Activated naive CD4-positive, alpha-beta T cell treated with anti-CD3 and anti-CD28 coated beads, Interleukin-2, amount 10 ng/mL, durations not matched to agents 7 days and 5 days (primary cell): ENCODE measurements around the gene PLEKHM2.
"Not testable (repeated sequence)": the region's sequence is repeated elsewhere in the genome, so short reads cannot be mapped to it uniquely, and the experiment has no call there.

Source experiments
- CTCF ChIA-PET: fragments of 350-600 bp; sonication (Branson Sonifier 250); formaldehyde crosslinking; loops from one replicate; lab custom pipeline; 2021; ENCODE audit warnings: antibody characterized with exemption; lab: Charles Lee
- DNase-seq: peaks from one replicate; pipeline ENCODE4 v3.0.0-alpha.2; 2020
- H3K27ac Mint-ChIP-seq: one replicate; pipeline ENCODE4 v1.8.0; 2021; ENCODE audit warnings: mild to moderate bottlenecking, moderate library complexity, mixed read lengths
- H3K27me3 Mint-ChIP-seq: one replicate; pipeline ENCODE4 v1.8.0; 2021; ENCODE audit warnings: mild to moderate bottlenecking, mixed read lengths
- H3K36me3 Mint-ChIP-seq: one replicate; pipeline ENCODE4 v1.8.0; 2021; ENCODE audit warnings: mixed read lengths
- H3K4me1 Mint-ChIP-seq: one replicate; pipeline ENCODE4 v1.8.0; 2021; ENCODE audit warnings: mixed read lengths
- H3K4me3 Mint-ChIP-seq: one replicate; pipeline ENCODE4 v1.8.0; 2021; ENCODE audit warnings: mild to moderate bottlenecking, moderate library complexity, mixed read lengths
- H3K9me3 Mint-ChIP-seq: one replicate; pipeline ENCODE4 v1.8.0; 2021; ENCODE audit warnings: mixed read lengths

Gene PLEKHM2, protein sequence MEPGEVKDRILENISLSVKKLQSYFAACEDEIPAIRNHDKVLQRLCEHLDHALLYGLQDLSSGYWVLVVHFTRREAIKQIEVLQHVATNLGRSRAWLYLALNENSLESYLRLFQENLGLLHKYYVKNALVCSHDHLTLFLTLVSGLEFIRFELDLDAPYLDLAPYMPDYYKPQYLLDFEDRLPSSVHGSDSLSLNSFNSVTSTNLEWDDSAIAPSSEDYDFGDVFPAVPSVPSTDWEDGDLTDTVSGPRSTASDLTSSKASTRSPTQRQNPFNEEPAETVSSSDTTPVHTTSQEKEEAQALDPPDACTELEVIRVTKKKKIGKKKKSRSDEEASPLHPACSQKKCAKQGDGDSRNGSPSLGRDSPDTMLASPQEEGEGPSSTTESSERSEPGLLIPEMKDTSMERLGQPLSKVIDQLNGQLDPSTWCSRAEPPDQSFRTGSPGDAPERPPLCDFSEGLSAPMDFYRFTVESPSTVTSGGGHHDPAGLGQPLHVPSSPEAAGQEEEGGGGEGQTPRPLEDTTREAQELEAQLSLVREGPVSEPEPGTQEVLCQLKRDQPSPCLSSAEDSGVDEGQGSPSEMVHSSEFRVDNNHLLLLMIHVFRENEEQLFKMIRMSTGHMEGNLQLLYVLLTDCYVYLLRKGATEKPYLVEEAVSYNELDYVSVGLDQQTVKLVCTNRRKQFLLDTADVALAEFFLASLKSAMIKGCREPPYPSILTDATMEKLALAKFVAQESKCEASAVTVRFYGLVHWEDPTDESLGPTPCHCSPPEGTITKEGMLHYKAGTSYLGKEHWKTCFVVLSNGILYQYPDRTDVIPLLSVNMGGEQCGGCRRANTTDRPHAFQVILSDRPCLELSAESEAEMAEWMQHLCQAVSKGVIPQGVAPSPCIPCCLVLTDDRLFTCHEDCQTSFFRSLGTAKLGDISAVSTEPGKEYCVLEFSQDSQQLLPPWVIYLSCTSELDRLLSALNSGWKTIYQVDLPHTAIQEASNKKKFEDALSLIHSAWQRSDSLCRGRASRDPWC

DNA sequence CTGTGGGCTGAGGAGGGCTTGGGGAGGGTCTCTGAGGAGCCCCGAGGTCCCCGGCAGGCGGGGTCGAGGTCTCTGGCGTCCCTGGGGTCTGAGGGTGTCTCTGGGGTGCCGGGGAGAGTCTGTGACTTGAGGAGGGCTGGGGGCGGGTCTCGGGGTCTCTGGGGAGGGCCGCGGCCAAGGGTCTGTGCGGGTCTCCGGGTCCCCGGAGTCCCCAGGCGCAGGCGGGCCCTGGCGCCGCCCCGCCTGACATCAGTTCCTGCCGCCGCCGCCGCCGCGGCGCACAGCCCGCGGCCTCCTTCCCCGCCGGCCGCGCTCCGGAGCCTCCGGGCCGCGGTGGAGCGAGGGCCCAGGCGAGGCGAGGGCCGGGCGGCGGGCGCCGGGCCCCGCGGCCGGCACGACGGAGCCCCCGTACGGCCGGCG, at the start of gene PLEKHM2:
PLEKHM2 (plus strand) TSS at position 279 of the 420 bp plus-strand sequence. CDS start 239 bp downstream, outside the sequence.
- peaks cover 32% of the 10 kb centered on the region for H3K4me1 Mint-ChIP-seq
- H3K9me3 Mint-ChIP-seq: no peaks in the 10 kb centered on the region
- peak within 1 kb of the TSS; percentile 80 for H3K4me3 Mint-ChIP-seq
- CTCF ChIA-PET: no interaction called here
- DNase-seq: peak; percentile 63
- H3K27me3 Mint-ChIP-seq: peaks cover 10% of the 10 kb centered on the region
- peaks cover 19% of the 10 kb centered on the region for H3K36me3 Mint-ChIP-seq
- H3K27ac Mint-ChIP-seq: peak within 1 kb of the TSS; percentile 93

DNA sequence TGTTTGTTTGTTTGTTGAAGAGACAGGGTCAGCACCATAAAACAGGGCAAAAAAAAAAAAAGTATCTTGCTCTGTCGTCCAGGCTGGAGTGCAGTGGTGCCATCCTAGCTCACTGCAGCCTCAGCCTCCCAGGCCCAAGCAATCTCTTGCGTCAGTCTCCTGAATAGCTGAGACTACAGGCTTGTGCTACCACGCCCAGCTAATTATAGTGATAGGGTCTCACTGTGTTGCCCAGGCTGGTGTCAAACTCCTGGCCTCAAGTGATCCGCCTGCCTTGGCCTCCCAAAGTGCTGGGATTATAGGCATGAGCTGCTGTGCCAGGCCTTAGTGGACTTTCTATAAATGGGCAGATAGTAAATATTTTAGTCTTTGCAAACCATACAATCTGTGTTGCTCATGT, 47.7 kb upstream of the PLEKHM2 start:
- Mint-ChIP-seq H3K27ac (no peak overlapping the region), H3K36me3 (peaks cover 59% of the 10 kb centered on the region)

DNA sequence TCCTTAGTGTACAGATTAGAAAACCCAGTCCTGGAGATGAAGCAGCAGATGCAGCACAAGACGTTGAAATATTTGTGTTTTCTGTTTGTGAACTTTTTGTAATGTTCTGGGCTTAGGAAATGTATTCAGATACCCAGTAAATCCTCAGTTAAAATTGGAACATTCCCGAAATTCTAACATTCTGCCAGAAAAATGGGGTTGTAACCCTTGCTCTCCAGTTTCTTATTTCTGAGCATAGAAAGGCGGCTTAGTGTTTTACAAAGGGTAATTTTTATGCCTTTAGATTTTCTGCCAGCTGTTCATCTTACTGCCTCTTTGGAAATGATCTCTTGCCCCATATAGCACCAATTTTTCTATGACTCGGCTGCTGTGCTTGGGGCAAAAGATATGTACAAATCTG, 46.3 kb upstream of the PLEKHM2 start:
- no peak for DNase-seq
- no peak overlapping the region for H3K27ac Mint-ChIP-seq
- no peak overlapping the region for H3K4me3 Mint-ChIP-seq
- no peaks in the 10 kb centered on the region for H3K4me1 Mint-ChIP-seq
- no peaks in the 10 kb centered on the region for H3K27me3 Mint-ChIP-seq
- peaks cover 60% of the 10 kb centered on the region for H3K36me3 Mint-ChIP-seq
- CTCF ChIA-PET: no interaction called here
- H3K9me3 Mint-ChIP-seq: no peaks in the 10 kb centered on the region

More for the DNA sequence above, 47.7 kb upstream of the PLEKHM2 start:
- no peaks in the 10 kb centered on the region for H3K4me1 Mint-ChIP-seq
- H3K4me3 Mint-ChIP-seq: no peak overlapping the region
- CTCF ChIA-PET: no interaction called here
- no peaks in the 10 kb centered on the region for H3K9me3 Mint-ChIP-seq
- no peaks in the 10 kb centered on the region for H3K27me3 Mint-ChIP-seq
- no peak for DNase-seq

DNA sequence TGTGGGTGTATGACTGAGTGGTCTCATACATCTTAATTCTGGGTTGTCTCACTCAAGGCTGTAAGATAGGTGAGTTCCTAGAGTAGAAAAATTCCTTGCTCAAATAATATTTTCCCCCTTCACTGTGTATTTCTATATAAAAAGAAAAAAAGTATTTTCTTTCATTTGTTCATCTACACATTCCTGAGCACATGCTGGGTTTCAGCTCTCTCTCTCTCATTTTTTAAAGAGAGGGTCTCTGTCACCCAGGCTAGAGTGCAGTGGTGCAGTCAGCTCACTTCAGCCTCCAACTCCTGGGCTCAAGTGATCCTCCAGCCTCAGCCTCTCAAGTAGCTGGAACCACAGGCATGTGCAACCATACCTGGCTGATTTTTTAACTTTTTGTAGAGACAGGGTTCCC, 44.9 kb upstream of the PLEKHM2 start:
- CTCF ChIA-PET: no interaction called here
- no peaks in the 10 kb centered on the region for H3K27me3 Mint-ChIP-seq
- no peak overlapping the region for H3K4me3 Mint-ChIP-seq
- DNase-seq: no peak
- no peaks in the 10 kb centered on the region for H3K9me3 Mint-ChIP-seq
- no peaks in the 10 kb centered on the region for H3K4me1 Mint-ChIP-seq
- no peak overlapping the region for H3K27ac Mint-ChIP-seq
- peaks cover 60% of the 10 kb centered on the region for H3K36me3 Mint-ChIP-seq

DNA sequence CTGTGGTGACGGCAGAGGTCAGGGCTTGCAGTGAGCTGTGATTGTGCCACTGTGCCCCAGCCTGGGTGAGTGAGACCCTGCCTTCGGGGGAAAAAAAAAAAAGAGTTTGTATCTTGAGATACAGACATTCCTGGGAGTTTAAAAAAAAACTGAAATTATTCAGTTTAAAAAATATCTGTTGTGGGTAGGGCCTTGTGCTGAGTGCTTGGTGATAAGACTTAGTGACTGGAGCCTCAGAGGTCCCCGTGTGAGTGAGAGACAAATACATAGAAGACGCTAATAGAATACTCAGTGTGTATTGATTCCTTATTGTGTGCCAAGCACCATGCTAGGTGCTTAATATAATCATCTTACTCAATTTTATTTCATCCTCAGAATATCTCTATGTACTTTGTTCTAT, 44.2 kb upstream of the PLEKHM2 start:
- no peak for DNase-seq
- H3K27ac Mint-ChIP-seq: no peak overlapping the region
- CTCF ChIA-PET: no interaction called here
- peaks cover 58% of the 10 kb centered on the region for H3K36me3 Mint-ChIP-seq
- H3K9me3 Mint-ChIP-seq: no peaks in the 10 kb centered on the region
- H3K4me1 Mint-ChIP-seq: no peaks in the 10 kb centered on the region
- H3K4me3 Mint-ChIP-seq: no peak overlapping the region
- no peaks in the 10 kb centered on the region for H3K27me3 Mint-ChIP-seq

DNA sequence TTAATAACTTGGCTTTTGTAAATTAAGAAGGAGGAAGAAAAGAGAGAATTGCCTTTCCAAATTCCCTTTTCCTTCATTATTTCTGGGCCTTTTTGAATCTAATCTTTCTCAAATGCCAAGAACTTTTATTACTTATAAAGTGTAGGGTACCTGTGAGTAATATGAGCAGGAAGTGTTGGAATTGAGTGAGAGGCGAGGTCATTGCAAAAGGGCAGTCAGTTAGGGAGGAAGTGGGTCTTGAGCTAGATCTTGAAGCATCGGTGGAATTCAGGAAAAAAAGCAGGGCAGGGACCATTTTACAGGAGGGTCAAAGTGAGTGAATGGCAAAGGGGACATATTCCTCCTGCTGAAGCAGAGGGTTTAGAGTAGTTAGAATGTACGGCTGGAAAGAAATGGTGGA, 43.5 kb upstream of the PLEKHM2 start:
- Mint-ChIP-seq H3K4me1 (no peaks in the 10 kb centered on the region), H3K4me3 (no peak overlapping the region), H3K27ac (no peak overlapping the region), H3K27me3 (no peaks in the 10 kb centered on the region), H3K9me3 (no peaks in the 10 kb centered on the region), H3K36me3 (peaks cover 60% of the 10 kb centered on the region)
- CTCF ChIA-PET: no interaction called here
- DNase-seq: no peak

DNA sequence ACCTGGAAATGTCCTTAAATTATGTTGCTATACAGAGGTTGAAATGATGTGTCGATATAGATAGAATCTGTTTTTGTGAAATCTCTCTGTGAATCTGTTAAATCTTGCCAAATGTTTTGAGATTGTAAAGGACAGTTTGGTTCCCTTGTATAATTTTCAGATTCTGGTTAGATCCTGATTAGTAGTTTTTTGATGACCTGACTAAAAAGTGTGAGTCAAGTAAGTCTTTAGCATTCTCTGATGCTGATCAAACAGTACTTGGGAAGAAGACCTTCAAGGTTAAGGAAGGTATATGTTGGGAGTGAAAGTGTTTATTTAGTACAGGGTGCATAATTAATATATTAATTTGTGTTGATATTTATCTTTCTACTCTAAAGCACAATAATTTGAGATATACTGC, 34.2 kb upstream of the PLEKHM2 start:
- Mint-ChIP-seq H3K27ac (no peak overlapping the region), H3K27me3 (no peaks in the 10 kb centered on the region)
- CTCF ChIA-PET: no interaction called here

DNA sequence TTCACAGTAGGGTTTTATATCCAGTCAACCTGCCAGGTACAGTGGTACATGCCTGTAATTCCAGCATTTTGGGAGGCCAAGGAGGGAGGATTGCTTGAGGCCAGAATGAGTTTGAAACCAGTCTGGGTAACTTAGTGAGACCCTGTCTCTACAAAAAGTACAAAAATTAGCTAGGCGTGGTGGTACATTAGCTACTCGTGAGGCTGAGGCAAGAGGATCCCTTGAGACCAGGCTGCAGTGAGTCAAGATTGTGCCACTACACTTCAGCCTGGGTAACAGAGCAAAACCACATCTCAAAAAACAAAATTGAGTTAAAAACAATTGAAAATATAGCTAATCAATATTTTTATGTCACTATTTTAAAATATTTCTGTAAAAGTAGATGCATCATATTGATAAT, 33.7 kb upstream of the PLEKHM2 start:
- no peaks in the 10 kb centered on the region for H3K9me3 Mint-ChIP-seq
- peaks cover 35% of the 10 kb centered on the region for H3K36me3 Mint-ChIP-seq
- DNase-seq: no peak
- H3K4me1 Mint-ChIP-seq: no peaks in the 10 kb centered on the region
- no peaks in the 10 kb centered on the region for H3K27me3 Mint-ChIP-seq
- no peak overlapping the region for H3K4me3 Mint-ChIP-seq
- CTCF ChIA-PET: no interaction called here
- no peak overlapping the region for H3K27ac Mint-ChIP-seq

More for the DNA sequence above, 34.2 kb upstream of the PLEKHM2 start:
- no peaks in the 10 kb centered on the region for H3K4me1 Mint-ChIP-seq
- DNase-seq: no peak
- H3K9me3 Mint-ChIP-seq: no peaks in the 10 kb centered on the region
- peaks cover 38% of the 10 kb centered on the region for H3K36me3 Mint-ChIP-seq
- no peak overlapping the region for H3K4me3 Mint-ChIP-seq

DNA sequence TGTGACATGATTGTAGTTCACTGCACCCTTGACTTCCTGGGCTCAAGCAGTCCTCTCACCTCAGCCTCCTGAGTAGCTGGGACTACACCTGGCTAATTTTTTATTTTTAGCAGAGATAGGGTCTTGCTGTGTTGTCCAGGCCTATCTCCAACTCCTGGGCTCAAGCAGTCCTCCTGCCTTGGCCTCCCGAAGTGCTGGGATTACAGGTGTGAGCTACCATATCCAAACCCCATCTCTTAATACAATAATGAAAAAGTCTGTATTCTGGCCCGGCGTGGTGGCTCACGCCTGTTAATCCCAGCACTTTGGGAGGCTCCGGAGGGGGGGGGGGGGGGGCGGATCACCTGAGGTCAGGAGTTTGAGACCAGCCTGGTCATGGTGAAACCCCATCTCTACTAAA, 32.0 kb upstream of the PLEKHM2 start:
- H3K4me1 Mint-ChIP-seq, H3K9me3 Mint-ChIP-seq, H3K27ac Mint-ChIP-seq, DNase-seq, H3K4me3 Mint-ChIP-seq, H3K27me3 Mint-ChIP-seq, CTCF ChIA-PET: not testable (repeated sequence)
- H3K36me3 Mint-ChIP-seq: peaks cover 36% of the 10 kb centered on the region

DNA sequence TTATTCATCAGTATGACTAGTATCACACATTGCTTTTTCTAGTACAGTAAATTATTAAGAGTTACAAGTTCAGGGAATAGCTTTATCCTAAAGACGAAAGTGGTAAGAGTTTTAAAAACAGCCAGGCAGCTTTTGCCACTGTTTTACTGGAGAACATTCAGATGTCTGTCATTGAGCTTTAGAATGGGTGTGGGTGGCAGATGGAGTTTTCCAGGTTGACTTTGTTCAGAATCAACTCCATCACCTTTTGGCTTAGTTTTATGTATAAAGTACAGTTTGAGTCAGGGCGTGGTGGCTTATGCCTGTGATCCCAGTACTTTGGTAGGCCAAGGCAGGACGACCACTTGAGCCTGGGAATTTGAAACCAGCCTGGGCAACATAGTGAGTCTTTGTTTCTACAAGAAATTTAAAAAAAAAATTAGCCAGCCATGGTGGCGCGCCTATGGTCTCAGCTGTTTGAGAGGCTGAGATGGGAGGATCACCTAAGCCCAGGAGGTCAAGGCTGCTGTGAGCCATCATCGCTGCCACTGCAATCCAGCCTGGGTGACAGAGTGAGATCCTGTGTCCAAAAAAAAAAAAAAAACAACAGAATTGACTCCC, 29.9 kb upstream of the PLEKHM2 start:
- Mint-ChIP-seq H3K4me3 (no peak overlapping the region), H3K4me1 (peaks cover 3% of the 10 kb centered on the region), H3K27me3 (no peaks in the 10 kb centered on the region), H3K9me3 (no peaks in the 10 kb centered on the region), H3K36me3 (peaks cover 37% of the 10 kb centered on the region), H3K27ac (no peak overlapping the region)
- CTCF ChIA-PET: interaction anchor here (0.7 kb wide), 1 partner anchor 11 kb away, joined by 3 read pairs; no protein-coding TSS in a partner anchor
- DNase-seq: no peak

DNA sequence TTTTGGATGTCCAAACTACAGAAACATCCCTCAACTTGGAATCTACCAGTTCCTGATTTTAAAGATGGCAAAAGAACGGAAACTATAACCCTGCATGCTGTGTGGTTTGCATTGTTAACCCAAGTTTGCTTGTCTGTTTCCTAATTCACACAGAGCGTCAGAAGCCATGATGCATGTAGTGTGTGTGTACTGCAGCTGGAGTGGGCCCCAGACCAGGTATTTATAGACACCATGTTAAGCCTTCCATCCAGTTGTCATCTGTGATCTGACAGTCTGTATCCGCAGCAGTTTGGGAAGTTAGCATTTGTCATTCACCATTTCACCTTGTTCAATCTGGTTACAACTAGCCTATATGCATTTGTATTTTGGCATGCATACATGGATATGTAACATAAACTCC, 27.7 kb upstream of the PLEKHM2 start:
- no peak for DNase-seq
- Mint-ChIP-seq H3K9me3 (no peaks in the 10 kb centered on the region), H3K27me3 (no peaks in the 10 kb centered on the region), H3K4me1 (peaks cover 3% of the 10 kb centered on the region), H3K36me3 (peaks cover 53% of the 10 kb centered on the region), H3K27ac (no peak overlapping the region), H3K4me3 (no peak overlapping the region)
- CTCF ChIA-PET: interaction anchor here (0.7 to 0.9 kb wide), 2 partner anchors 13 to 167 kb away, joined by 3 read pairs; no protein-coding TSS in a partner anchor

DNA sequence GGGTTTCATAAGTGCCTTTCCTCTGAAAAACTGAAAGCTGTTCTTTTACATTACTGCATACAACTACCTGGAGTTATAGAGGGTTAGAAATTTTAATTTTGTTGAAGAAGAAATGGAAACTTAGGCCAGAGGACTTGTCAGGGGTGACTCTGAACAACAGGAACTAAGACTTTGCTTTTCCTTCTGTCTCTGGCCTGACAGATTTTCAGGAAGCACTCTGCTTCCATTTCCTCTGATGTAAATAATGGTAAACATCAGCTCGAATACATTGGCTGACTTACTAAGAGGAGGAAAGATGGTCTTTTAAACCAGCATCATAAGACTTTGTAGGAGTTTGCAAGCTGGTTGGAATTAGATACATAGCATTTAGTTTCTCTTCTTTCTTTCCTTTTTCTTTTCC, 27.1 kb upstream of the PLEKHM2 start:
- CTCF ChIA-PET: interaction anchor here (0.7 to 0.9 kb wide), 2 partner anchors 12 to 167 kb away, joined by 3 read pairs; no protein-coding TSS in a partner anchor

DNA sequence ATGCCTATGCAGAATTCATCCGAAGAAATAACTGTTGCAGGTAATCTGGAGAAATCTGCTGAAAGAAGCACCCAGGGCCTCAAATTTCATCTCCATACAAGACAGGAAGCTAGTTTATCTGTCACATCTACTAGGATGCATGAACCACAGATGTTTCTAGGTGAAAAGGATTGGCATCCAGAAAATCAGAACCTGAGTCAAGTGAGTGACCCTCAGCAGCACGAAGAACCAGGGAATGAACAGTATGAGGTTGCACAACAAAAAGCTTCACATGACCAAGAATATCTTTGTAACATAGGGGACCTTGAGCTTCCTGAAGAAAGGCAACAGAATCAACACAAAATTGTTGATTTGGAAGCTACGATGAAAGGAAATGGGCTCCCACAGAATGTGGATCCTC, 24.0 kb upstream of the PLEKHM2 start:
- peaks cover 3% of the 10 kb centered on the region for H3K4me1 Mint-ChIP-seq
- peaks cover 48% of the 10 kb centered on the region for H3K36me3 Mint-ChIP-seq
- H3K4me3 Mint-ChIP-seq: no peak overlapping the region
- H3K9me3 Mint-ChIP-seq: no peaks in the 10 kb centered on the region
- CTCF ChIA-PET: no interaction called here
- H3K27me3 Mint-ChIP-seq: no peaks in the 10 kb centered on the region
- H3K27ac Mint-ChIP-seq: no peak overlapping the region
- no peak for DNase-seq

More for the DNA sequence above, 27.1 kb upstream of the PLEKHM2 start:
- Mint-ChIP-seq H3K4me1 (peaks cover 3% of the 10 kb centered on the region), H3K4me3 (no peak overlapping the region), H3K36me3 (peaks cover 51% of the 10 kb centered on the region), H3K9me3 (no peaks in the 10 kb centered on the region), H3K27me3 (no peaks in the 10 kb centered on the region), H3K27ac (no peak overlapping the region)
- no peak for DNase-seq

DNA sequence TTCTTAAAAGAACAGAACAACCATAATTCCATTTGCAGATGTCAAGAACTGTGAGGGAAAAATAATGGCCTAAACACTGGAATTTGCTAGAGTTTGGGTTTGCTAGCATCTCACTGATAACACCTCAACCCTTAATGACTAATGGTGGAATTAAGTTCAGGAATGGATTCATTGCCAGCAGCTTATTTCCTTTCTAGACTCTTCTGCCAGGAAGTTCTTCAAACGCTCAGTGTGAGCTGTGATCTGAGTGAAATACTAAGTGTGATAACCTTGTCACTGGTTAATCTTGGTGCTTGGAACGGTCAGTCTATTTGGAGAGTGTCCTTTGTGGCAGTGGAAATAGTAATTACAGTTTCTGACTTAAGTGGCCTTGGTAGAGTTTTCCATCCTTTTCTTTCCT, 21.6 kb upstream of the PLEKHM2 start:
- peaks cover 38% of the 10 kb centered on the region for H3K36me3 Mint-ChIP-seq
- H3K9me3 Mint-ChIP-seq: no peaks in the 10 kb centered on the region
- CTCF ChIA-PET: no interaction called here
- H3K4me1 Mint-ChIP-seq: no peaks in the 10 kb centered on the region
- no peak overlapping the region for H3K4me3 Mint-ChIP-seq
- DNase-seq: no peak
- H3K27me3 Mint-ChIP-seq: no peaks in the 10 kb centered on the region
- H3K27ac Mint-ChIP-seq: no peak overlapping the region
